ENCODE data around the gene POU5F1. TPM values are rescaled to one million over a fixed set of nuclear protein-coding genes. Genes with fewer than 3 reads are reported as not detected.

POU5F1 gene
- total RNA-seq, 1 donor from 2014 or later, result not detected

DNA sequence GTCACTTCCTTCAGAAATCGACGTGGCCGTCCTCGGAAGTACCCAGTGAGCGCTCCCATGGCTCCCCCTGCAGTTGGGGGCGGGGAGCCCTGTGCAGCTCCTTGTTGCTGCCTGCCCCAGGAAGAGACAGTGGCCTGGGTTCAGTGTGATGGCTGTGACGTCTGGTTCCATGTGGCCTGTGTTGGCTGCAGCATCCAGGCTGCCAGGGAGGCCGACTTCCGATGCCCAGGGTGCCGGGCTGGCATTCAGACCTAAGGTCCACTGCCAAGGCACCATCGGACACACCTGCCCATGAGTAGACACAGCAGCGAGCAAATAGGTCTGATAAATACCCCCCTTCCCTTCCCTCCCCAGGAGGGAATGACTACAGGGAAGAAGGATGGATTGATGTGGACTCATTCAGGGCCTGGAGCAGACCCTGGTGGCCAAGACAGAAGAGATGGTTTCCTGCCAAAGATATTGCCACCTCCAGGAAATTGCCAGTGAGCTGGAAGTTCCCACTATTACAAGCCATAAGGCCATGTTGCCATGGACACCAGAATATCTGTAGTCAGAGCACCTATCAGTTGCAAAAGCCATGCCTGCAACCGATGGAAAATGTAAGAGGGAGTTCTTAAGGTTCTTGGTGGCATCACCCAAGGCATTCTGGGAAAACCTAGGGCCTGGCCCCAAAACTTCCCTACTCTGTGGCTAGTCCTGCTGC lies 7.9 kb downstream of the POU5F1 start:
- no peak overlapping the region for H3K27ac Mint-ChIP-seq (ENCODE audit: unreplicated experiment)
- DNase-seq (ENCODE audit: low read depth, low spot score), result no peak
- H3K36me3 Mint-ChIP-seq (ENCODE audit: low read depth), result peaks cover 3% of the 10 kb centered on the region
- H3K4me3 Mint-ChIP-seq, result no peak overlapping the region
- no peaks in the 10 kb centered on the region for H3K27me3 Mint-ChIP-seq (ENCODE audit: low read depth)
- no peaks in the 10 kb centered on the region for H3K9me3 Mint-ChIP-seq
- TF ChIP-seq, protein P1, sequence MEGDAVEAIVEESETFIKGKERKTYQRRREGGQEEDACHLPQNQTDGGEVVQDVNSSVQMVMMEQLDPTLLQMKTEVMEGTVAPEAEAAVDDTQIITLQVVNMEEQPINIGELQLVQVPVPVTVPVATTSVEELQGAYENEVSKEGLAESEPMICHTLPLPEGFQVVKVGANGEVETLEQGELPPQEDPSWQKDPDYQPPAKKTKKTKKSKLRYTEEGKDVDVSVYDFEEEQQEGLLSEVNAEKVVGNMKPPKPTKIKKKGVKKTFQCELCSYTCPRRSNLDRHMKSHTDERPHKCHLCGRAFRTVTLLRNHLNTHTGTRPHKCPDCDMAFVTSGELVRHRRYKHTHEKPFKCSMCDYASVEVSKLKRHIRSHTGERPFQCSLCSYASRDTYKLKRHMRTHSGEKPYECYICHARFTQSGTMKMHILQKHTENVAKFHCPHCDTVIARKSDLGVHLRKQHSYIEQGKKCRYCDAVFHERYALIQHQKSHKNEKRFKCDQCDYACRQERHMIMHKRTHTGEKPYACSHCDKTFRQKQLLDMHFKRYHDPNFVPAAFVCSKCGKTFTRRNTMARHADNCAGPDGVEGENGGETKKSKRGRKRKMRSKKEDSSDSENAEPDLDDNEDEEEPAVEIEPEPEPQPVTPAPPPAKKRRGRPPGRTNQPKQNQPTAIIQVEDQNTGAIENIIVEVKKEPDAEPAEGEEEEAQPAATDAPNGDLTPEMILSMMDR (conservative IDR thresholded peaks at IDR 0.05), result no peak
- H3K4me1 Mint-ChIP-seq, result peaks cover 27% of the 10 kb centered on the region

DNA sequence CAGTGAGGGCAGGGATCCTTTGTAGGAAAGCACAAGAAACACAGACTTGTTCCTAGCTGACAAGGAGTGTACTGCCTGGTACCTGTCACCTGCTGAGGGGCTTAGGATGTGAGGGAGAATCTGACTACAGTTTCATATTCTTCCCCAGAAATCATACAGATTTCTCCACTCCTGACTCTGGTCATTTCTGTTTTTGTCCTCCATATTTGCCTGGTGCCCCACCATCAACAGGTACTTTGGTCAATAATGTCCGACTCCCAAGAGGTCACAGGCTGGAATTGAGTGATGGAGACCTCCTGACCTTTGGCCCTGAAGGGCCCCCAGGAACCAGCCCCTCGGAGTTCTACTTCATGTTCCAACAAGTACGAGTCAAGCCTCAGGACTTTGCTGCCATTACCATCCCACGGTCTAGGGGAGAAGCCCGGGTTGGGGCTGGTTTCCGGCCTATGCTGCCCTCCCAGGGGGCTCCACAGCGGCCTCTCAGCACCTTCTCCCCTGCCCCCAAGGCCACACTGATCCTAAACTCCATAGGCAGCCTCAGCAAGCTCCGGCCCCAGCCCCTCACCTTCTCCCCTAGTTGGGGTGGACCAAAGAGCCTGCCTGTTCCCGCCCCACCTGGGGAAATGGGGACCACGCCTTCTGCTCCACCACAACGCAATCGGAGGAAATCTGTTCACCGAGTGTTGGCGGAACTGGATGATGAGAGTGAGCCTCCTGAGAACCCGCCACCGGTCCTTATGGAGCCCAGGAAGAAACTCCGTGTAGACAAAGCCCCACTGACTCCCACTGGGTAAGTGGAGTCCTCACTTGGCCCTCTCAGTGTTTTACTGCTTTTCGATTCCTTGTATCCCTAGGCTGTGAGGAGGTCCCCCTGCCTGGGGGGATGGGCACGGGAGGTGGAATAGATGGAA lies 9.0 kb downstream of the POU5F1 start:
- Mint-ChIP-seq H3K4me3 (peak overlapping the region; percentile 40), H3K27ac (ENCODE audit: unreplicated experiment) (no peak overlapping the region), H3K9me3 (no peaks in the 10 kb centered on the region), H3K27me3 (ENCODE audit: low read depth) (no peaks in the 10 kb centered on the region), H3K36me3 (ENCODE audit: low read depth) (peaks cover 3% of the 10 kb centered on the region), H3K4me1 (peaks cover 34% of the 10 kb centered on the region)
- DNase-seq (ENCODE audit: low read depth, low spot score), result no peak
- TF ChIP-seq, protein P1 (conservative IDR thresholded peaks at IDR 0.05), result no peak

DNA sequence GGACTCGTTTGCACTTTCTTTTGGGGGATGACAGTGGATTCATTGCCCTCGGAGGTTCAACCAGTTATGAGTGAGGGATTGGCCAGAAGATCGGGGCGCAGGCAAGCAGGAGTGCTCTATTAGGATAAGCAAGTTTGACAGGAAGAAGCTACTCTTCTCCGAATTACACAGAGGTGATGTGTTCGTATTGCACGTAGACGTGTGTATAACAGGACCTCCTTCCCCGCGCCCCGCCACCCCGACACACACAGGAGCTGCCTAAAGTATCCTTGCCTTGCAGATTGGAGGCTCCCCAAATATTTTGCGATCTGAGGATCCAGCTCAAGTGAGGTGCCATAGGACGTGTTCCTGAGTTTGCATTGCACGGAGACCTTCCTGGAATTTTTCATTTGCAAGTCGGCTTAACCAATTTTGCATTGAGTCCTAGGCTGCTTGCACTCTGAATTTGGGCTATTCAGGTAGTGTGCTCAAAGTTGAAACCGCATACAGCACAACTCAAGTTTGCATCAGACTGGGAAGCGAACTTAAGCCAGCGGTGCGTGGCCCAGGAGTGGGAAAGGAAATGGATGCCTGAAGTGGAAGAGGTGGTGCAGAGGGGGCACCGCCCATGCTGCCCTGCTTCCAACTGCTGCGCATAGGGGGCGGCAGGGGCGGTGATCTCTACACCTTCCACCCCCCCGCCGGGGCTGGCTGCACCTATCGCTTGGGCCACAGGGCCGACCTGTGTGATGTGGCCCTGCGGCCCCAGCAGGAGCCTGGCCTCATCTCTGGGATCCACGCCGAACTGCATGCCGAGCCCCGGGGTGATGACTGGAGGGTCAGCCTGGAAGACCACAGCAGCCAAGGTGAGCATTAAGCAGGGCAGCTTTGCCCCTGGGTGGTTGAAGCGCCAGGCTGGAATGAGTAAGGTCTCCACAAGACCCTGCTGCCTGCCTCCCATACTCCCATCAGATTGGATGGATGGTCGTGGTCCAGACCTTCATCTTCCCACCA lies 11.3 kb downstream of the POU5F1 start:
- Mint-ChIP-seq H3K36me3 (ENCODE audit: low read depth) (peaks cover 3% of the 10 kb centered on the region), H3K4me1 (peaks cover 34% of the 10 kb centered on the region), H3K27me3 (ENCODE audit: low read depth) (no peaks in the 10 kb centered on the region), H3K4me3 (peak overlapping the region; percentile 92), H3K27ac (ENCODE audit: unreplicated experiment) (peak overlapping the region; percentile 29), H3K9me3 (no peaks in the 10 kb centered on the region)
- no peak for DNase-seq (ENCODE audit: low read depth, low spot score)
- TF ChIP-seq, protein P1 (conservative IDR thresholded peaks at IDR 0.05), result no peak

DNA sequence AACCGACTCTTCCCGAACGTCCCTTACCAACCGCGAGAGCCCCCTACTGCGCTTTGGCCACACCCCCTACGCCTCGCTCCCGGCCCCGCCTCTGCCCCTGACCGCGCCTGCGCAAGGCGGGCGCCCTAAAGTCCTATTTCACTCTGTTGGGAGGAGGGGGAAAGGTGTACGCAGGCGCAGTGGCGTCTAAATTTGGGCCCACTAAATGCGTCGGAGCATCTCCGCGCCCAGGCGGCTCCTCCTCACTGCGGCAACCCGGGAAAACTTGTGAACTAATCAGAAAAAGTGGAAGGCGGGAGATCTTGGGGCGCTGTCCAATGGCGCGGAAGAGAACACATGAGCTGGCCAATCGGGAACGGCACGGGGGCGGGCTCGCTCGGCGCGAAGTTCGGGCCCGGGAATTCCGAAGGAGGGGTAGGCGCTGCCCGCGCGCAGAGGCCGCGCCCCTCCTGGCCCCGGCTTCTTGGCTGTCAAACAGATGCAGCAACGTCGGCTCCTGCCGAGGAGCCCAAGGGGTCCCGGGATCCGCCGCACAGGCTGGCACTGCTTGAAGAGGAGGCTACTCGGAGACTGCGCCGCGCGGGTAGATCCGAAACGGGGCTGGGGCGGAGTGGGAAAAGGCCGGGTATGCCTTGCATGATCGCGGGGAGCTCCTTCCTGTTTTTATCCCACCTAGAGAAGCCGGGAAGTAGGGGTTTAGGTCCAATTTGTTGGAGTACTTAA lies 12.2 kb downstream of the POU5F1 start, which contains the start of gene TCF19:
TCF19 (plus strand) TSS at position 450 of the 723 bp plus-strand sequence. CDS start 881 bp downstream, outside the sequence.
- no peaks in the 10 kb centered on the region for H3K27me3 Mint-ChIP-seq (ENCODE audit: low read depth)
- H3K9me3 Mint-ChIP-seq, result no peaks in the 10 kb centered on the region
- H3K36me3 Mint-ChIP-seq (ENCODE audit: low read depth), result peaks cover 3% of the 10 kb centered on the region
- H3K27ac Mint-ChIP-seq (ENCODE audit: unreplicated experiment), result peak within 1 kb of the TSS; percentile 66
- DNase-seq (ENCODE audit: low read depth, low spot score), result peak; percentile 99
- peaks cover 34% of the 10 kb centered on the region for H3K4me1 Mint-ChIP-seq
- TF ChIP-seq, protein P1 (conservative IDR thresholded peaks at IDR 0.05), result no peak
- H3K4me3 Mint-ChIP-seq, result peak within 1 kb of the TSS; percentile 92

All from neural crest cell (in vitro differentiated cells).